ENCODE results near the gene CCDC9.

Gene CCDC9

GRCh38 chr19:47302249-47302648, 45.9 kb downstream of the CCDC9 start:
- no peak for DNase-seq

GRCh38 chr19:47303966-47304365, 47.6 kb downstream of the CCDC9 start:
- DNase-seq, result no peak

- DNase-seq, result no peak
These were observed 49.0 kb downstream of the CCDC9 start for GRCh38 chr19:47305309-47305751.

GRCh38 chr19:47306303-47306702, 50.0 kb downstream of the CCDC9 start:
- DNase-seq, result no peak

- DNase-seq, result no peak
These were observed 52.7 kb downstream of the CCDC9 start for GRCh38 chr19:47309038-47309437.

- no peak for DNase-seq
These were observed 53.3 kb downstream of the CCDC9 start, which contains the start of gene C5AR1 for GRCh38 chr19:47309608-47310007. Gene C5AR1, plus strand, starts transcription at chr19:47309861. Its CDS starts 35 bp downstream, at chr19:47309896.

- no peak for DNase-seq
These were observed 54.0 kb downstream of the CCDC9 start for GRCh38 chr19:47310323-47310722.

- DNase-seq, result no peak
These were observed 54.5 kb downstream of the CCDC9 start for GRCh38 chr19:47310819-47311218.

- no peak for DNase-seq
These were observed 56.2 kb downstream of the CCDC9 start for GRCh38 chr19:47312366-47313006.

- no peak for DNase-seq
These were observed 57.5 kb downstream of the CCDC9 start for GRCh38 chr19:47313754-47314295.

- DNase-seq, result no peak
These were observed 58.9 kb downstream of the CCDC9 start for GRCh38 chr19:47315125-47315821.

- DNase-seq, result no peak
These were observed 60.2 kb downstream of the CCDC9 start for GRCh38 chr19:47316513-47316912.

- no peak for DNase-seq
These were observed 63.9 kb downstream of the CCDC9 start for GRCh38 chr19:47319923-47320871.
